Stimulated activated CD8-positive, alpha-beta memory T cell treated with anti-CD3 and anti-CD28 coated beads, Interleukin-12 subunit alpha, Interleukin-12 subunit beta, amount 100 ng/mL, for 1 hour (primary cell): Measurements from ENCODE around the gene C9orf43.
A peak's percentile ranks its signal among the peaks of the same experiment; 100 is the strongest.
"Not testable (repeated sequence)": the region's sequence is repeated elsewhere in the genome, so short reads cannot be mapped to it uniquely, and the experiment has no call there.

Experiments used
- DNase-seq: peaks from one replicate; pipeline ENCODE4 v3.0.0-alpha.2; 2020; ENCODE audit warnings: low read depth

C9orf43 gene

GRCh38 chr9:113381909-113382411, 28.6 kb upstream of the C9orf43 start:
- no peak for DNase-seq

- no peak for DNase-seq
Observed at GRCh38 chr9:113386571-113387393, 23.8 kb upstream of the C9orf43 start.

GRCh38 chr9:113387560-113388230, 22.9 kb upstream of the C9orf43 start:
- no peak for DNase-seq

GRCh38 chr9:113388833-113389232, 21.7 kb upstream of the C9orf43 start:
- DNase-seq = no peak

- DNase-seq = no peak
Observed at GRCh38 chr9:113389451-113389850, 21.1 kb upstream of the C9orf43 start.

GRCh38 chr9:113390192-113390960, 20.2 kb upstream of the C9orf43 start:
- no peak for DNase-seq

- no peak for DNase-seq
Observed at GRCh38 chr9:113391917-113392316, 18.6 kb upstream of the C9orf43 start.

- no peak for DNase-seq
Observed at GRCh38 chr9:113393281-113393680, 17.3 kb upstream of the C9orf43 start.

GRCh38 chr9:113395000-113395861, 15.3 kb upstream of the C9orf43 start:
- no peak for DNase-seq

- DNase-seq = no peak
Observed at GRCh38 chr9:113397203-113397631, 13.3 kb upstream of the C9orf43 start.

- DNase-seq = no peak
Observed at GRCh38 chr9:113398796-113399195, 11.8 kb upstream of the C9orf43 start.

- DNase-seq = no peak
Observed at GRCh38 chr9:113399646-113400200, 10.8 kb upstream of the C9orf43 start.

- DNase-seq = peak; percentile 98
Observed at GRCh38 chr9:113401027-113401792, 9.3 kb upstream of the C9orf43 start, which contains the start of gene ALAD. Gene ALAD (minus strand): TSS chr9:113401284. CDS start chr9:113393559, 7,725 bp downstream.

- DNase-seq = no peak
Observed at GRCh38 chr9:113403646-113404045, 6.9 kb upstream of the C9orf43 start.

GRCh38 chr9:113406353-113406752, 4.2 kb upstream of the C9orf43 start:
- not testable (repeated sequence) for DNase-seq

GRCh38 chr9:113406873-113407511, 3.6 kb upstream of the C9orf43 start:
- peak; percentile 25 for DNase-seq

- DNase-seq = no peak
Observed at GRCh38 chr9:113409481-113409880, 1.1 kb upstream of the C9orf43 start.

- DNase-seq = no peak
Observed at GRCh38 chr9:113409883-113410206, 702 bp upstream of the C9orf43 start.

- DNase-seq = no peak
Observed at GRCh38 chr9:113416149-113416721, 5.7 kb downstream of the C9orf43 start.

GRCh38 chr9:113417370-113417769, 6.8 kb downstream of the C9orf43 start:
- no peak for DNase-seq
